Large intestine (tissue), 3 donors: ENCODE data around the gene DUSP8. TPM values are rescaled to one million over a fixed set of nuclear protein-coding genes. Genes with fewer than 3 reads are reported as not detected.
A peak's percentile ranks its signal among the peaks of the same experiment; 100 is the strongest.

Experiments
- DNase-seq, 2 donors: peaks; one replicate each; pipeline versions ENCODE4 v3.0.0 to v3.0.0-alpha.2; 2013
- H3K27ac ChIP-seq: one replicate; pipeline ENCODE4 v1.5.1; 2013; ENCODE audit warnings: low read length
- H3K27me3 ChIP-seq: 2 replicates; pipeline ENCODE4 v1.6.1; 2013; ENCODE audit warnings: low read length; ENCODE audit not compliant: control insufficient read depth, insufficient read depth
- H3K36me3 ChIP-seq: 2 replicates; pipeline ENCODE4 v1.6.1; 2013; ENCODE audit warnings: low read length; ENCODE audit not compliant: control insufficient read depth, insufficient read depth
- H3K4me1 ChIP-seq: one replicate; pipeline ENCODE4 v1.6.1; 2013; ENCODE audit warnings: low read length; ENCODE audit not compliant: control insufficient read depth, insufficient read depth
- H3K4me3 ChIP-seq: one replicate; pipeline ENCODE4 v1.5.1; 2013; ENCODE audit warnings: low read length
- H3K9me3 ChIP-seq: one replicate; pipeline ENCODE4 v1.6.1; 2013; ENCODE audit warnings: mild to moderate bottlenecking, low read depth, low read length, moderate library complexity; ENCODE audit not compliant: control insufficient read depth
- WGBS: methylation state at CpG from one replicate; pipeline ENCODE4 v1.1.5; 2013; ENCODE audit warnings: low lambda C conversion rate; ENCODE audit not compliant: insufficient coverage; 5-methylcytosine and 5-hydroxymethylcytosine counted together
- polyA plus RNA-seq: library from polyadenylated mRNA; unstranded; fragments of 120-200 nt; gene quantifications from one replicate; pipeline ENCODE4 v1.2.1, GENCODE V29; 2013

Gene DUSP8
- polyA plus RNA-seq, 1 donor, result 16.9 TPM

GRCh38 chr11:1554981-1555712 is 16.9 kb downstream of the DUSP8 start:
- peaks cover 26% of the 10 kb centered on the region for H3K36me3 ChIP-seq
- peaks cover 3% of the 10 kb centered on the region for H3K9me3 ChIP-seq
- 100% methylated on average over 2 of the region's 13 CpGs for WGBS
- H3K4me3 ChIP-seq, result no peak overlapping the region
- no peaks in the 10 kb centered on the region for H3K27me3 ChIP-seq
- H3K27ac ChIP-seq, result no peak overlapping the region
- DNase-seq, result no peak
- H3K4me1 ChIP-seq, result peaks cover 48% of the 10 kb centered on the region

GRCh38 chr11:1553808-1554594 is 18.1 kb downstream of the DUSP8 start:
- DNase-seq, result peak; percentile 80 to 81
- H3K27ac ChIP-seq, result no peak overlapping the region

GRCh38 chr11:1549338-1550330 is 22.4 kb downstream of the DUSP8 start:
- H3K4me3 ChIP-seq, result no peak overlapping the region
- H3K27me3 ChIP-seq, result peaks cover 21% of the 10 kb centered on the region
- H3K36me3 ChIP-seq, result no peaks in the 10 kb centered on the region
- no peaks in the 10 kb centered on the region for H3K9me3 ChIP-seq
- H3K27ac ChIP-seq, result no peak overlapping the region
- H3K4me1 ChIP-seq, result peaks cover 28% of the 10 kb centered on the region
- WGBS, result no CpG with 5 or more reads among the region's 13 CpGs
- no peak for DNase-seq

More at GRCh38 chr11:1553808-1554594, 18.1 kb downstream of the DUSP8 start:
- Histone ChIP-seq H3K4me1 (peaks cover 36% of the 10 kb centered on the region), H3K27me3 (peaks cover 3% of the 10 kb centered on the region), H3K36me3 (peaks cover 22% of the 10 kb centered on the region), H3K9me3 (peaks cover 3% of the 10 kb centered on the region), H3K4me3 (no peak overlapping the region)
- WGBS, result no CpG with 5 or more reads among the region's 20 CpGs

- Histone ChIP-seq H3K4me1 (peaks cover 19% of the 10 kb centered on the region), H3K27me3 (peaks cover 21% of the 10 kb centered on the region), H3K9me3 (no peaks in the 10 kb centered on the region), H3K36me3 (no peaks in the 10 kb centered on the region), H3K27ac (no peak overlapping the region), H3K4me3 (peak overlapping the region; percentile 36)
- DNase-seq, result peak; percentile 71 to 84
- WGBS, result no CpG with 5 or more reads among the region's 34 CpGs
Measured at GRCh38 chr11:1548221-1549070, 23.6 kb downstream of the DUSP8 start.

GRCh38 chr11:1547467-1548098 is 24.5 kb downstream of the DUSP8 start:
- Histone ChIP-seq H3K4me1 (peaks cover 19% of the 10 kb centered on the region), H3K9me3 (no peaks in the 10 kb centered on the region), H3K27me3 (peaks cover 21% of the 10 kb centered on the region), H3K4me3 (peak overlapping the region; percentile 37), H3K36me3 (no peaks in the 10 kb centered on the region), H3K27ac (peak overlapping the region; percentile 42)
- no peak for DNase-seq
- no CpG with 5 or more reads among the region's 33 CpGs for WGBS

GRCh38 chr11:1546536-1547466 is 25.3 kb downstream of the DUSP8 start:
- no CpG with 5 or more reads among the region's 106 CpGs for WGBS
- Histone ChIP-seq H3K4me1 (peaks cover 26% of the 10 kb centered on the region), H3K27ac (peak overlapping the region; percentile 68), H3K27me3 (peaks cover 21% of the 10 kb centered on the region), H3K9me3 (no peaks in the 10 kb centered on the region), H3K4me3 (peak overlapping the region; percentile 37), H3K36me3 (no peaks in the 10 kb centered on the region)
- peak; percentile 69 to 75 for DNase-seq

- peak; percentile 90 to 93 for DNase-seq
- no peaks in the 10 kb centered on the region for H3K36me3 ChIP-seq
- peaks cover 28% of the 10 kb centered on the region for H3K4me1 ChIP-seq
- peak overlapping the region; percentile 68 for H3K27ac ChIP-seq
- peaks cover 21% of the 10 kb centered on the region for H3K27me3 ChIP-seq
- H3K4me3 ChIP-seq, result peak overlapping the region; percentile 31
- no peaks in the 10 kb centered on the region for H3K9me3 ChIP-seq
- WGBS, result no CpG with 5 or more reads among the region's 18 CpGs
Measured at GRCh38 chr11:1546077-1546535, 26.0 kb downstream of the DUSP8 start.

GRCh38 chr11:1545432-1545831 is 26.6 kb downstream of the DUSP8 start:
- peaks cover 21% of the 10 kb centered on the region for H3K27me3 ChIP-seq
- no peak overlapping the region for H3K4me3 ChIP-seq
- H3K27ac ChIP-seq, result peak overlapping the region; percentile 68
- no CpG with 5 or more reads among the region's 5 CpGs for WGBS
- no peak for DNase-seq
- H3K9me3 ChIP-seq, result no peaks in the 10 kb centered on the region
- H3K36me3 ChIP-seq, result no peaks in the 10 kb centered on the region
- peaks cover 28% of the 10 kb centered on the region for H3K4me1 ChIP-seq
